Suprapubic skin (tissue), 4 donors: ENCODE data around the gene ODAD4. TPM values are rescaled to one million over a fixed set of nuclear protein-coding genes. Genes with fewer than 3 reads are reported as not detected.

Source experiments
- DNase-seq, 2 donors: peaks; one replicate each; pipeline ENCODE4 v3.0.0-alpha.2; 2019; ENCODE audit warnings: low spot score in 2 of 2
- H3K27ac ChIP-seq: fragments of 200-600 bp; sonication (generic); one replicate; pipeline ENCODE4 v1.5.1; 2019
- H3K27me3 ChIP-seq: fragments of 200-600 bp; sonication (generic); one replicate; pipeline ENCODE4 v1.5.1; 2019
- H3K36me3 ChIP-seq: fragments of 200-600 bp; sonication (generic); one replicate; pipeline ENCODE4 v1.5.1; 2019
- H3K4me1 ChIP-seq: fragments of 200-600 bp; sonication (generic); one replicate; pipeline ENCODE4 v1.5.1; 2019
- H3K4me3 ChIP-seq: fragments of 200-600 bp; sonication (generic); one replicate; pipeline ENCODE4 v1.5.1; 2019; ENCODE audit warnings: mild to moderate bottlenecking
- H3K9me3 ChIP-seq: fragments of 200-600 bp; sonication (generic); one replicate; pipeline ENCODE4 v1.5.1; 2019
- EP300 ChIP-seq: sonication (generic); formaldehyde crosslinking; IDR thresholded peaks from one replicate; pipeline ENCODE4 v1.6.1; 2017; ENCODE audit warnings: antibody characterized with exemption
- POLR2A ChIP-seq, 2 donors: fragments of 450-650 bp; IDR thresholded peaks; one replicate each; pipeline ENCODE4 v1.6.1; 2017; ENCODE audit warnings: antibody characterized with exemption in 2 of 2, mild to moderate bottlenecking in 2 of 2, moderate library complexity in 2 of 2
- POLR2AphosphoS5 ChIP-seq, 3 donors: sonication (generic); formaldehyde crosslinking; IDR thresholded peaks; one replicate each; pipeline ENCODE4 v1.6.1; 2017; ENCODE audit warnings: antibody characterized with exemption in 3 of 3
- WGBS: methylation state at CpG from one replicate; pipeline ENCODE4 v1.1.5; 2018; 5-methylcytosine and 5-hydroxymethylcytosine counted together
- total RNA-seq, 4 donors: library from RNA; depleted of rRNA; stranded (reverse); fragments of >200 nt; gene quantifications; one replicate each; pipeline ENCODE4 v1.1.0, GENCODE V29; 2016
- TF ChIP-seq, protein P1 (sequence below), 2 donors: fragments of 200-600 bp in 1 of 2; fragments of 450-650 bp in 1 of 2; sonication (generic) in 1 of 2; IDR thresholded peaks; one replicate each; pipeline ENCODE4 v1.5.1; 2016 to 2019; ENCODE audit warnings: antibody characterized with exemption in 2 of 2, mild to moderate bottlenecking in 1 of 2, moderate library complexity in 1 of 2

Gene ODAD4
- total RNA-seq, 4 donors from 2014 or later: 0.42 to 1.9 (median 1.3) TPM; not detected in 1

DNA sequence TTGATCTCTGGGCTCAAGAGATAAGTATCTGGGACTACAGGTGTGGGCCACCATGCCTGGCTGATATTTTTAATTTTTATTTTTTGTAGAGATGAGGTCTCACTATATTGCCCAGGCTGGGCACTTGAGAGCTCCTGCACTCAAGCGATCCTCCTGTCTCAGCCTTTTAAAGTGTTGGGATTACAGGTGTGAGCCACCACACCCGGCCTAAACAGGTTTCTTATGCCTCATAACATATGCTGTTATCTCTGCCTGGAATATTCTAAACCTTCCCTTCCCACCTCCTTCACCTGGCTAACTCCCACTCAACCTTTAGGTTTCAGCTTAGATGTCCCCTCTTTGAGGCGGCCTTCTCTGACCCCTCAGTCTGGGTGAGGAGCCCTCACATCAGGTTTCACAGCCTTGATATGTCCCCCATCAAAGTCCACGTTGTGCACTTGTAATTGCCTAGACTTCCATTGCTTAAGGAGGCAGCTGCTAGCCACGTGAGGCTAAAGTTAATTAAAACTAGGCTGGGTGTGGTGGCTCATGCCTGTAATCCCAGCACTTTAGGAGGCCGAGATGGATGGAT, 27.5 kb downstream of the ODAD4 start:
- H3K9me3 ChIP-seq: no peaks in the 10 kb centered on the region
- no peak overlapping the region for H3K4me3 ChIP-seq
- no peaks in the 10 kb centered on the region for H3K36me3 ChIP-seq
- H3K4me1 ChIP-seq: no peaks in the 10 kb centered on the region
- no peak overlapping the region for H3K27ac ChIP-seq
- TF ChIP-seq POLR2AphosphoS5 (IDR thresholded peaks at IDR 0.05) (no peak), EP300 (no peak), POLR2A (IDR thresholded peaks at IDR 0.05) (no peak)
- TF ChIP-seq, protein P1, sequence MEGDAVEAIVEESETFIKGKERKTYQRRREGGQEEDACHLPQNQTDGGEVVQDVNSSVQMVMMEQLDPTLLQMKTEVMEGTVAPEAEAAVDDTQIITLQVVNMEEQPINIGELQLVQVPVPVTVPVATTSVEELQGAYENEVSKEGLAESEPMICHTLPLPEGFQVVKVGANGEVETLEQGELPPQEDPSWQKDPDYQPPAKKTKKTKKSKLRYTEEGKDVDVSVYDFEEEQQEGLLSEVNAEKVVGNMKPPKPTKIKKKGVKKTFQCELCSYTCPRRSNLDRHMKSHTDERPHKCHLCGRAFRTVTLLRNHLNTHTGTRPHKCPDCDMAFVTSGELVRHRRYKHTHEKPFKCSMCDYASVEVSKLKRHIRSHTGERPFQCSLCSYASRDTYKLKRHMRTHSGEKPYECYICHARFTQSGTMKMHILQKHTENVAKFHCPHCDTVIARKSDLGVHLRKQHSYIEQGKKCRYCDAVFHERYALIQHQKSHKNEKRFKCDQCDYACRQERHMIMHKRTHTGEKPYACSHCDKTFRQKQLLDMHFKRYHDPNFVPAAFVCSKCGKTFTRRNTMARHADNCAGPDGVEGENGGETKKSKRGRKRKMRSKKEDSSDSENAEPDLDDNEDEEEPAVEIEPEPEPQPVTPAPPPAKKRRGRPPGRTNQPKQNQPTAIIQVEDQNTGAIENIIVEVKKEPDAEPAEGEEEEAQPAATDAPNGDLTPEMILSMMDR (IDR thresholded peaks at IDR 0.05): no peak
- H3K27me3 ChIP-seq: no peaks in the 10 kb centered on the region
- 92% methylated on average over 5 of the region's 6 CpGs for WGBS
- DNase-seq: no peak

- Histone ChIP-seq H3K36me3 (no peaks in the 10 kb centered on the region), H3K9me3 (no peaks in the 10 kb centered on the region), H3K27ac (no peak overlapping the region), H3K27me3 (no peaks in the 10 kb centered on the region), H3K4me3 (no peak overlapping the region), H3K4me1 (no peaks in the 10 kb centered on the region)
- TF ChIP-seq POLR2AphosphoS5 (IDR thresholded peaks at IDR 0.05) (no peak), POLR2A (IDR thresholded peaks at IDR 0.05) (no peak), EP300 (no peak)
- TF ChIP-seq, protein P1 (IDR thresholded peaks at IDR 0.05): no peak
- WGBS: 75% methylated on average over 2 of the region's 2 CpGs
- DNase-seq: no peak
Measured at GRCh38 chr17:41959030-41959335, 28.6 kb downstream of the ODAD4 start.

- Histone ChIP-seq H3K4me1 (no peaks in the 10 kb centered on the region), H3K9me3 (no peaks in the 10 kb centered on the region), H3K27me3 (no peaks in the 10 kb centered on the region), H3K36me3 (no peaks in the 10 kb centered on the region), H3K4me3 (no peak overlapping the region), H3K27ac (no peak overlapping the region)
- WGBS: 53% methylated on average over 17 of the region's 17 CpGs
- TF ChIP-seq EP300: no peak
- no peak for TF ChIP-seq POLR2AphosphoS5 (IDR thresholded peaks at IDR 0.05)
- TF ChIP-seq POLR2A (IDR thresholded peaks at IDR 0.05): no peak
- TF ChIP-seq, protein P1 (IDR thresholded peaks at IDR 0.05): no peak
- no peak for DNase-seq
Measured at GRCh38 chr17:41959336-41960095, 29.1 kb downstream of the ODAD4 start.

DNA sequence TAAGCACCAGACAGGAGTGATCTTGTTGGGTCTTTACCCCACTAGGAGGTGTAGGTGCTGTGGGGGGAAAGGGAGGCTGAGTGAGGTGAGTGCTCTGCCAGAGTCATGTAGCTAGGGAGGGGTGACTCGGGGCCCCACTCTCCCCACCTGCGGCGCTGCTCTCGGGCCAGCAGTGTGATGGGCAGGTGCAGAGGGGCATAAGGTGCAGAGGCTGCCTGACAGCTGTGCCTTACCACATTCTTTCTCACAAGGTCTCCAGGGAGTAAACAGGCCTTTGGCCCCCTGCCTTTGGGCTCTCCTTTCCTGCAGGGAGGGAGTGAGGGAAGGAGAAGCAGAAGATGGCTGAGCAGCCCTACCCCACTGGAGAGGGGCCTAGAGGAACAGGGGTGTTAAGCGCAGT, 31.7 kb downstream of the ODAD4 start:
- H3K36me3 ChIP-seq: no peaks in the 10 kb centered on the region
- no peaks in the 10 kb centered on the region for H3K9me3 ChIP-seq
- no peaks in the 10 kb centered on the region for H3K27me3 ChIP-seq
- DNase-seq: no peak
- 83% methylated on average over 5 of the region's 5 CpGs for WGBS
- TF ChIP-seq POLR2AphosphoS5 (IDR thresholded peaks at IDR 0.05): no peak
- TF ChIP-seq, protein P1 (IDR thresholded peaks at IDR 0.05): no peak
- TF ChIP-seq POLR2A (IDR thresholded peaks at IDR 0.05): no peak
- no peak for TF ChIP-seq EP300
- H3K27ac ChIP-seq: no peak overlapping the region
- H3K4me3 ChIP-seq: no peak overlapping the region
- peaks cover 18% of the 10 kb centered on the region for H3K4me1 ChIP-seq

DNA sequence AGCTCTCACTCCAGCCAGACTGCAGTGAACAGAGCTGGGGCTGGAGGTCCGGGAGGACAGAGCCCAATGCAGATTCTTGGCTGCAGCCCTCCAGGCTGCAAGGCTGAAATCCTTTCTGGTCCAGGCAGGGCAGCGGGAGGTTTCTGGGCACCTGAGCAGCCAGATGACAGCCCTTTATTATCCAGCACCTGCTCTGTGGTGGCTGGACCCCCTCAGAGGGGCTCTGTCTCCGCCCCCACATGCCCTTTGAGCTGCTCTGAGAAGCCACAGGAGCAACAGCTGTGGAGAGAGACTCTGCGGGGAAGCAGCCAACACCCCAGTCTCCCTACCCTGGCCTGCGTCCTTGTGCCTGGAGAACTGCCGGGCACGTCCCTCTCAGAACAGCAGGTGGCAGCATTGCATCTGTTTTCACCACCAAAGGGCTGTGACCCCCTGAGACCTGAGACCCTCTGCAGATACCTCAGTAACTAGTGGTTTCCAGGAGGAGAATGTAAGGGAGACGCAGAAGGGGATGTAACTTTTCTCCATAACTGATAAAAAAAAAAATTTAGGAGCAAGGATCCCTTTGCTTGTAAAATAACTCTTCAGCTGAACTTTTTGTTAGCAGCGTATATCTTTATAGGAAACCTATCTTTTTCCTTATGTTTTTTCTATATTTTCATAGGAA, 32.5 kb downstream of the ODAD4 start:
- WGBS: 30% methylated on average over 6 of the region's 9 CpGs
- Histone ChIP-seq H3K4me1 (peaks cover 26% of the 10 kb centered on the region), H3K27me3 (no peaks in the 10 kb centered on the region), H3K36me3 (peaks cover 2% of the 10 kb centered on the region), H3K4me3 (no peak overlapping the region), H3K27ac (no peak overlapping the region), H3K9me3 (no peaks in the 10 kb centered on the region)
- peak; percentile 83 to 87 for DNase-seq
- no peak for TF ChIP-seq POLR2A (IDR thresholded peaks at IDR 0.05)
- TF ChIP-seq, protein P1 (IDR thresholded peaks at IDR 0.05): peak; percentile 81 to 84
